NT2/D1 (cell line): Measurements from ENCODE around the gene HOMER2.

Experiments
- DNase-seq: peaks from one replicate; pipeline ENCODE4 v3.0.0-alpha.2; 2011; ENCODE audit warnings: low read depth, low spot score
- H3K27me3 ChIP-seq: 2 replicates; pipeline ENCODE4 v1.6.0; 2011; ENCODE audit warnings: mild to moderate bottlenecking; ENCODE audit not compliant: insufficient read length, insufficient read depth
- H3K36me3 ChIP-seq: 2 replicates; pipeline ENCODE4 v1.6.1; 2011; ENCODE audit warnings: mild to moderate bottlenecking, low read length, mixed read lengths; ENCODE audit not compliant: insufficient read depth, insufficient read length
- H3K4me1 ChIP-seq: 2 replicates; pipeline ENCODE4 v1.5.1; 2011; ENCODE audit not compliant: insufficient read depth, insufficient read length
- H3K4me3 ChIP-seq: 2 replicates; pipeline ENCODE4 v1.5.1; 2011; ENCODE audit warnings: low read depth; ENCODE audit not compliant: insufficient read length
- H3K9ac ChIP-seq: 2 replicates; pipeline ENCODE4 v1.6.0; 2011; ENCODE audit warnings: low read depth; ENCODE audit not compliant: insufficient read length
- H3K9me3 ChIP-seq: 2 replicates; pipeline ENCODE4 v1.5.1; 2011; ENCODE audit warnings: mild to moderate bottlenecking, low read length; ENCODE audit not compliant: insufficient read depth
- SUZ12 ChIP-seq: IDR thresholded peaks from 2 replicates; pipeline ENCODE4 v1.6.1; 2011; ENCODE audit not compliant: insufficient read length, insufficient read depth; ENCODE audit errors: extremely low read depth
- YY1 ChIP-seq: IDR thresholded peaks from 2 replicates; pipeline ENCODE4 v1.6.1; 2011; ENCODE audit not compliant: insufficient read length, insufficient read depth
- ZNF274 ChIP-seq: IDR thresholded peaks from 2 replicates; pipeline ENCODE4 v1.6.1; 2011; ENCODE audit warnings: mild to moderate bottlenecking, low read depth, low read length

HOMER2 gene

GRCh38 chr15:82855286-82856100 is 97.0 kb downstream of the HOMER2 start:
- H3K9me3 ChIP-seq: no peaks in the 10 kb centered on the region
- H3K4me1 ChIP-seq: no peaks in the 10 kb centered on the region
- no peak for TF ChIP-seq SUZ12
- DNase-seq: no peak
- H3K4me3 ChIP-seq: no peak overlapping the region
- no peaks in the 10 kb centered on the region for H3K27me3 ChIP-seq
- no peak overlapping the region for H3K9ac ChIP-seq
- H3K36me3 ChIP-seq: peaks cover 10% of the 10 kb centered on the region

GRCh38 chr15:82854554-82854953 is 98.0 kb downstream of the HOMER2 start:
- DNase-seq: no peak
- TF ChIP-seq YY1 (no peak), SUZ12 (no peak), ZNF274 (no peak)
- no peak overlapping the region for H3K4me3 ChIP-seq
- no peak overlapping the region for H3K9ac ChIP-seq
- H3K27me3 ChIP-seq: no peaks in the 10 kb centered on the region
- peaks cover 6% of the 10 kb centered on the region for H3K4me1 ChIP-seq
- peaks cover 10% of the 10 kb centered on the region for H3K36me3 ChIP-seq
- no peaks in the 10 kb centered on the region for H3K9me3 ChIP-seq

- H3K27me3 ChIP-seq: no peaks in the 10 kb centered on the region
- peaks cover 6% of the 10 kb centered on the region for H3K4me1 ChIP-seq
Measured at GRCh38 chr15:82852941-82853561, 99.5 kb downstream of the HOMER2 start.

GRCh38 chr15:82851981-82852511 is 100.5 kb downstream of the HOMER2 start:
- H3K4me3 ChIP-seq: no peak overlapping the region
- no peak overlapping the region for H3K9ac ChIP-seq
- no peak for DNase-seq
- H3K9me3 ChIP-seq: no peaks in the 10 kb centered on the region
- peaks cover 6% of the 10 kb centered on the region for H3K4me1 ChIP-seq
- TF ChIP-seq ZNF274: no peak
- TF ChIP-seq YY1: no peak
- no peak for TF ChIP-seq SUZ12
- no peaks in the 10 kb centered on the region for H3K27me3 ChIP-seq
- peaks cover 11% of the 10 kb centered on the region for H3K36me3 ChIP-seq

More at GRCh38 chr15:82852941-82853561, 99.5 kb downstream of the HOMER2 start:
- Histone ChIP-seq H3K9me3 (no peaks in the 10 kb centered on the region), H3K36me3 (peaks cover 10% of the 10 kb centered on the region), H3K9ac (no peak overlapping the region), H3K4me3 (no peak overlapping the region)
- DNase-seq: no peak
- TF ChIP-seq ZNF274 (no peak), YY1 (no peak), SUZ12 (no peak)

GRCh38 chr15:82851306-82851850 is 101.1 kb downstream of the HOMER2 start:
- H3K9me3 ChIP-seq: no peaks in the 10 kb centered on the region
- H3K9ac ChIP-seq: no peak overlapping the region
- TF ChIP-seq ZNF274 (no peak), SUZ12 (no peak), YY1 (no peak)
- no peaks in the 10 kb centered on the region for H3K27me3 ChIP-seq
- no peak overlapping the region for H3K4me3 ChIP-seq
- H3K36me3 ChIP-seq: peaks cover 13% of the 10 kb centered on the region
- no peak for DNase-seq
- H3K4me1 ChIP-seq: peaks cover 6% of the 10 kb centered on the region

- no peaks in the 10 kb centered on the region for H3K27me3 ChIP-seq
- H3K9ac ChIP-seq: no peak overlapping the region
- H3K36me3 ChIP-seq: peaks cover 13% of the 10 kb centered on the region
- TF ChIP-seq YY1 (no peak), SUZ12 (no peak), ZNF274 (no peak)
- no peak overlapping the region for H3K4me3 ChIP-seq
- DNase-seq: no peak
- H3K9me3 ChIP-seq: no peaks in the 10 kb centered on the region
- peaks cover 6% of the 10 kb centered on the region for H3K4me1 ChIP-seq
Measured at GRCh38 chr15:82850731-82851130, 101.8 kb downstream of the HOMER2 start.
